Karpas-422 (cell line): Measurements from ENCODE around the gene STATH. TPM values are rescaled to one million over a fixed set of nuclear protein-coding genes. Genes with fewer than 3 reads are reported as not detected.

Experiments used
- DNase-seq: peaks from one replicate; pipeline ENCODE4 v3.0.0-alpha.2; 2015
- H2AFZ ChIP-seq: fragments of 200-600 bp; sonication (generic); 2 replicates; pipeline ENCODE4 v1.6.1; 2014; ENCODE audit warnings: antibody characterized with exemption, low read length, mixed read lengths
- H3K27ac ChIP-seq: fragments of 200-600 bp; sonication (generic); 2 replicates; pipeline ENCODE4 v1.5.1; 2014; ENCODE audit warnings: mild to moderate bottlenecking, low read length, moderate library complexity
- H3K27me3 ChIP-seq: fragments of 200-600 bp; sonication (generic); 2 replicates; pipeline ENCODE4 v1.6.1; 2014; ENCODE audit warnings: low read length, mixed read lengths
- H3K36me3 ChIP-seq: fragments of 200-600 bp; sonication (generic); 2 replicates; pipeline ENCODE4 v1.6.1; 2014; ENCODE audit warnings: low read length, mixed read lengths; ENCODE audit not compliant: insufficient read depth
- H3K4me1 ChIP-seq: fragments of 200-600 bp; sonication (generic); 2 replicates; pipeline ENCODE4 v1.6.1; 2014; ENCODE audit warnings: mild to moderate bottlenecking, low read length, mixed read lengths
- H3K4me2 ChIP-seq: fragments of 200-600 bp; sonication (generic); 2 replicates; pipeline ENCODE4 v1.6.1; 2014; ENCODE audit warnings: low read length, low read depth, mild to moderate bottlenecking; ENCODE audit not compliant: poor library complexity, severe bottlenecking
- H3K4me3 ChIP-seq: fragments of 200-600 bp; sonication (generic); 2 replicates; pipeline ENCODE4 v1.5.1; 2014; ENCODE audit warnings: mild to moderate bottlenecking, antibody characterized with exemption, low read length, mixed read lengths
- H3K79me2 ChIP-seq: fragments of 200-600 bp; sonication (generic); 2 replicates; pipeline ENCODE4 v1.6.1; 2014; ENCODE audit warnings: mild to moderate bottlenecking, low read length, mixed read lengths
- H3K9ac ChIP-seq: fragments of 200-600 bp; sonication (generic); 2 replicates; pipeline ENCODE4 v1.6.0; 2014; ENCODE audit warnings: low read length
- H3K9me2 ChIP-seq: fragments of 200-600 bp; sonication (generic), shearing (Covaris generic); replicated peaks from 2 replicates; pipeline ENCODE4 v1.6.0; 2014; ENCODE audit warnings: mild to moderate bottlenecking, low read length, moderate library complexity; ENCODE audit not compliant: insufficient read depth
- H3K9me3 ChIP-seq: fragments of 300-700, 200-600 bp; sonication (generic); 2 replicates; pipeline ENCODE4 v1.6.1; 2014; ENCODE audit warnings: low read length, mixed read lengths
- H4K20me1 ChIP-seq: fragments of 200-600 bp; sonication (generic); 2 replicates; pipeline ENCODE4 v1.6.1; 2014; ENCODE audit warnings: mild to moderate bottlenecking, antibody characterized with exemption, low read length, low read depth; ENCODE audit not compliant: insufficient read depth
- total RNA-seq: library from RNA; depleted of rRNA; stranded (reverse); fragments of >200 nt; shearing (Covaris generic); gene quantifications from 2 replicates; pipeline ENCODE4 v1.2.3, GENCODE V29; 2014; ENCODE audit warnings: low replicate concordance; rRNA removed

Gene STATH, protein sequence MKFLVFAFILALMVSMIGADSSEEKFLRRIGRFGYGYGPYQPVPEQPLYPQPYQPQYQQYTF
- not detected in 2 replicates for total RNA-seq

GRCh38 chr4:69995526-69996016 lies at the start of gene STATH:
TSS of gene STATH (plus strand) at chr4:69995966. CDS start at chr4:69998438, 2,472 bp downstream.
- no peaks in the 10 kb centered on the region for H3K79me2 ChIP-seq
- no peak within 1 kb of the TSS for H3K27ac ChIP-seq
- no peaks in the 10 kb centered on the region for H3K4me1 ChIP-seq
- no peak within 1 kb of the TSS for H3K9ac ChIP-seq
- H3K27me3 ChIP-seq = no peaks in the 10 kb centered on the region
- no peaks in the 10 kb centered on the region for H3K9me3 ChIP-seq
- no peaks in the 10 kb centered on the region for H4K20me1 ChIP-seq
- H3K4me2 ChIP-seq = no peak within 1 kb of the TSS
- no peaks in the 10 kb centered on the region for H3K36me3 ChIP-seq
- no peaks in the 10 kb centered on the region for H3K9me2 ChIP-seq
- DNase-seq = no peak
- H2AFZ ChIP-seq = no peak within 1 kb of the TSS
- H3K4me3 ChIP-seq = no peak within 1 kb of the TSS

GRCh38 chr4:69951602-69952001 lies 44.2 kb upstream of the STATH start:
- no peaks in the 10 kb centered on the region for H3K79me2 ChIP-seq
- no peaks in the 10 kb centered on the region for H3K9me3 ChIP-seq
- H3K4me2 ChIP-seq = no peak overlapping the region
- H4K20me1 ChIP-seq = no peaks in the 10 kb centered on the region
- no peak for DNase-seq
- H3K36me3 ChIP-seq = no peaks in the 10 kb centered on the region
- H2AFZ ChIP-seq = no peak overlapping the region
- H3K4me1 ChIP-seq = no peaks in the 10 kb centered on the region
- no peak overlapping the region for H3K27ac ChIP-seq
- H3K9ac ChIP-seq = no peak overlapping the region
- no peaks in the 10 kb centered on the region for H3K27me3 ChIP-seq
- no peak overlapping the region for H3K4me3 ChIP-seq
- no peaks in the 10 kb centered on the region for H3K9me2 ChIP-seq

DNA sequence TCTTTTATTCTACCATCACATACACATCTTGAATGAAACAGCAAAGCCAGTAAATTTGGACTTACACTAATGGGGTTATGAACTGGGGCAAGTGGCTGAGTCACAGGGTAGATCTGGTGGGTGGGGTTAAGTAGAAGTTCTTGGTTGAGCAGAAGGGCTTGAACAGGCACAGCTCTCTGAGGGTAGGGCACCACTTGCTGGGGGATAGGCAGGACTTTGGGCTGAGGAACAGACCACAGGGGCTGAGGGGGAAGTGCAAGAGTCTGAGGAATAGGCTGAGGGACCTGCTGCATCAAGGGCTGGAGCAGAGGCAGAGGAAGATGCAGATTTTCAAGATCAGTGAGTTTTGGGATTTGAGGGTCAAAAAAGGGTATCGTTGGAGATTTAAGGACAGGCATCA lies 38.6 kb upstream of the STATH start:
- Histone ChIP-seq H3K9me3 (no peaks in the 10 kb centered on the region), H2AFZ (no peak overlapping the region), H3K36me3 (no peaks in the 10 kb centered on the region), H3K4me2 (no peak overlapping the region), H3K9ac (no peak overlapping the region), H3K27me3 (no peaks in the 10 kb centered on the region), H3K27ac (no peak overlapping the region), H4K20me1 (no peaks in the 10 kb centered on the region), H3K4me1 (no peaks in the 10 kb centered on the region), H3K9me2 (no peaks in the 10 kb centered on the region), H3K4me3 (no peak overlapping the region), H3K79me2 (no peaks in the 10 kb centered on the region)
- no peak for DNase-seq

GRCh38 chr4:69965628-69966027 lies 30.1 kb upstream of the STATH start, which contains the start of gene CSN2:
TSS of gene CSN2 (minus strand) at chr4:69965728. CDS start at chr4:69960995, 4,733 bp downstream.
- Histone ChIP-seq H3K9ac (no peak within 1 kb of the TSS), H3K9me2 (no peaks in the 10 kb centered on the region), H3K27ac (no peak within 1 kb of the TSS), H4K20me1 (no peaks in the 10 kb centered on the region), H3K9me3 (no peaks in the 10 kb centered on the region), H3K36me3 (no peaks in the 10 kb centered on the region), H2AFZ (no peak within 1 kb of the TSS), H3K79me2 (no peaks in the 10 kb centered on the region), H3K4me2 (no peak within 1 kb of the TSS), H3K4me1 (no peaks in the 10 kb centered on the region), H3K4me3 (no peak within 1 kb of the TSS), H3K27me3 (no peaks in the 10 kb centered on the region)
- no peak for DNase-seq

GRCh38 chr4:69970071-69970470 lies 25.7 kb upstream of the STATH start:
- no peak for DNase-seq
- no peaks in the 10 kb centered on the region for H3K36me3 ChIP-seq
- no peaks in the 10 kb centered on the region for H3K4me1 ChIP-seq
- no peaks in the 10 kb centered on the region for H4K20me1 ChIP-seq
- no peaks in the 10 kb centered on the region for H3K9me3 ChIP-seq
- no peak overlapping the region for H3K27ac ChIP-seq
- H3K4me3 ChIP-seq = no peak overlapping the region
- H3K4me2 ChIP-seq = no peak overlapping the region
- no peaks in the 10 kb centered on the region for H3K79me2 ChIP-seq
- no peaks in the 10 kb centered on the region for H3K27me3 ChIP-seq
- H3K9me2 ChIP-seq = no peaks in the 10 kb centered on the region
- no peak overlapping the region for H3K9ac ChIP-seq
- H2AFZ ChIP-seq = no peak overlapping the region

DNA sequence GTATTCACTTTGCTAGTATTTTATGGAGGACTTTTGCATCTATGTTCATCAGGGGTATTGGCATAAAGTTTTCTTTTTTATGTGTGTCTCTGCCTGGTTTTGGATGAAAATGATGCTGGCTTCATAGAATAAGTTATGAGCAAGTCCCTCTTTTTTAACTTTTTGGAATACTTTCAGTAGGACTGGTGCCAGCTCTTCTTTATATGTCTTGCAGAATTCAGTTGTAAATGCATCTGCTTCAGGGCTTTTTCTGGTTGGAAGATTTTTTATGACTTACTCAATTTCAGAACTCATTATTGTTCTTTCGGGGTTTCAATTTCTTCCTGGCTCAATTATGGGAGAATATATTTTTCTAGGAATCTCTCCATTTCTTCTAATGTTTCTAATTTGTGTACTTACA lies 21.1 kb upstream of the STATH start:
- Histone ChIP-seq H3K9me2 (no peaks in the 10 kb centered on the region), H3K27me3 (no peaks in the 10 kb centered on the region), H3K36me3 (no peaks in the 10 kb centered on the region), H3K4me1 (no peaks in the 10 kb centered on the region), H3K9ac (no peak overlapping the region), H3K4me3 (no peak overlapping the region), H3K27ac (no peak overlapping the region), H3K9me3 (no peaks in the 10 kb centered on the region), H4K20me1 (no peaks in the 10 kb centered on the region), H3K79me2 (no peaks in the 10 kb centered on the region), H3K4me2 (no peak overlapping the region), H2AFZ (no peak overlapping the region)
- DNase-seq = no peak

GRCh38 chr4:69977582-69977981 lies 18.2 kb upstream of the STATH start:
- Histone ChIP-seq H3K27ac (no peak overlapping the region), H3K9me2 (no peaks in the 10 kb centered on the region; the same call in 1 of the 2 replicates), H3K9ac (no peak overlapping the region), H3K4me2 (no peak overlapping the region), H4K20me1 (no peaks in the 10 kb centered on the region), H3K36me3 (no peaks in the 10 kb centered on the region), H3K4me3 (no peak overlapping the region), H3K79me2 (no peaks in the 10 kb centered on the region), H3K27me3 (no peaks in the 10 kb centered on the region), H2AFZ (no peak overlapping the region), H3K4me1 (no peaks in the 10 kb centered on the region), H3K9me3 (no peaks in the 10 kb centered on the region)
- no peak for DNase-seq

- no peaks in the 10 kb centered on the region for H3K4me1 ChIP-seq
- no peak overlapping the region for H3K4me3 ChIP-seq
- no peaks in the 10 kb centered on the region; the same call in 1 of the 2 replicates for H3K9me2 ChIP-seq
- DNase-seq = no peak
- H4K20me1 ChIP-seq = no peaks in the 10 kb centered on the region
- no peaks in the 10 kb centered on the region for H3K36me3 ChIP-seq
- H3K27ac ChIP-seq = no peak overlapping the region
- no peaks in the 10 kb centered on the region for H3K9me3 ChIP-seq
- H3K4me2 ChIP-seq = no peak overlapping the region
- H3K9ac ChIP-seq = no peak overlapping the region
- no peaks in the 10 kb centered on the region for H3K27me3 ChIP-seq
- no peak overlapping the region for H2AFZ ChIP-seq
- H3K79me2 ChIP-seq = no peaks in the 10 kb centered on the region
These were observed 11.7 kb upstream of the STATH start for GRCh38 chr4:69984030-69984443.
